ENCODE measurements around the gene FBRS. TPM values are rescaled to one million over a fixed set of nuclear protein-coding genes. Genes with fewer than 3 reads are reported as not detected.
A peak's percentile ranks its signal among the peaks of the same experiment; 100 is the strongest.

FBRS gene
- total RNA-seq, result 10 to 100 TPM; 16.3 to 38.3 (median 31.9) TPM
- polyA plus RNA-seq, result 10 to 100 TPM; 27.2 to 38.1 TPM
- long read RNA-seq, donor 1, partial matches to known transcripts, result 13 of 14 reads
- long read RNA-seq, donor 1, other reads (novel, unspliced or antisense), result 0 of 14 reads
- long read RNA-seq, donor 2, partial matches to known transcripts, result 27 of 29 reads
- long read RNA-seq, donor 2, other reads (novel, unspliced or antisense), result 1 of 29 reads
- long read RNA-seq, donor 3, partial matches to known transcripts, result 18 of 18 reads
- long read RNA-seq, donor 3, other reads (novel, unspliced or antisense), result 0 of 18 reads

GRCh38 chr16:30657866-30658730 lies at the start of gene FBRS:
Gene FBRS, plus strand, starts transcription at chr16:30658431. Its CDS starts 1,088 bp downstream, at chr16:30659519.
- peaks cover 0 to 69% (median 63%) of the 10 kb centered on the region in 9 donors for H3K36me3 ChIP-seq
- ATAC-seq (peak; percentile 87 to 94 (median 92)), DNase-seq (peak; percentile 100)
- peak in 1 of 2 donors; percentile 70 for TF ChIP-seq POLR2A (IDR thresholded peaks at IDR 0.05)
- TF ChIP-seq CTCF (IDR thresholded peaks at IDR 0.05), result peak; percentile 74 to 99 (median 90)
- WGBS, 4 donors, result 0 to 1% (median 0%) methylated on average over 58 to 86 of the region's 86 CpGs
- H3K4me1 ChIP-seq, result peaks cover 0 to 47% (median 39%) of the 10 kb centered on the region in 12 donors
- no peaks in the 10 kb centered on the region for H3K9me3 ChIP-seq
- intact Hi-C loops (cut with DNase I), result loop anchor here in 6 of 10 donors (1.0 to 10.0 kb wide), 12 partner anchors 8 to 593 kb away; partner anchors contain the start of genes SRCAP (in 2 of the 6), ZNF768 (in 2 of the 6), ZNF785 (in 2 of the 6) and ALDOA (in 1 of the 6)
- H3K4me3 ChIP-seq, result peak within 1 kb of the TSS; percentile 68 to 96 (median 90)
- H3K27ac ChIP-seq, result peak within 1 kb of the TSS; percentile 96 to 100 (median 98)
- H3K27me3 ChIP-seq, result no peaks in the 10 kb centered on the region

GRCh38 chr16:30609002-30609925 lies 49.0 kb upstream of the FBRS start:
- intact Hi-C loops (cut with DNase I), result loop anchor here in 2 of 10 donors (5.0 to 10.0 kb wide), 2 partner anchors 164 to 167 kb away; partner anchors contain the start of gene SEPHS2 (in 1 of the 2)
- ATAC-seq, result peak in 3 of 4 donors; percentile 57 to 70 (median 68)
- WGBS, 4 donors, result 13 to 17% (median 15%) methylated on average over 35 to 40 of the region's 40 CpGs

More at GRCh38 chr16:30609002-30609925, 49.0 kb upstream of the FBRS start:
- peak overlapping the region; percentile 84 to 99 (median 97) for H3K27ac ChIP-seq
- no peak for TF ChIP-seq CTCF (IDR thresholded peaks at IDR 0.05)
- TF ChIP-seq POLR2A (IDR thresholded peaks at IDR 0.05), result no peak
- peak; percentile 49 to 69 (median 58) for DNase-seq
- peak overlapping the region; percentile 64 to 99 (median 88) for H3K4me3 ChIP-seq
- H3K9me3 ChIP-seq, result no peaks in the 10 kb centered on the region
- H3K36me3 ChIP-seq, result peaks cover 0 to 41% (median 39%) of the 10 kb centered on the region in 9 donors
- H3K4me1 ChIP-seq, result peaks cover 0 to 54% (median 11%) of the 10 kb centered on the region in 12 donors
- H3K27me3 ChIP-seq, result no peaks in the 10 kb centered on the region
